ENCODE results near the gene SPO11. TPM values are rescaled to one million over a fixed set of nuclear protein-coding genes. Genes with fewer than 3 reads are reported as not detected.

Gene SPO11
- total and polyA plus RNA-seq, 2 experiments from 2014 or later, result not detected

GRCh38 chr20:57326667-57327455 lies 2.7 kb upstream of the SPO11 start:
- DNase-seq (ENCODE audit: low spot score), result peak; percentile 21
- peak overlapping the region; percentile 74; the same call in 1 of the 2 replicates for H2AFZ ChIP-seq
- ATAC-seq, result peak; percentile 45
- H3K36me3 ChIP-seq (ENCODE audit: insufficient read depth), result no peaks in the 10 kb centered on the region
- no peaks in the 10 kb centered on the region for H3K9me3 Mint-ChIP-seq
- H3K27me3 Mint-ChIP-seq (ENCODE audit: insufficient read depth, low read depth, poor library complexity), result peaks cover 6% of the 10 kb centered on the region
- H3F3A ChIP-seq (replicated peaks; ENCODE audit: low read depth), result peaks cover 4% of the 10 kb centered on the region; the same call in 1 of the 2 replicates
- H3K9me2 ChIP-seq (ENCODE audit: insufficient read depth), result no peaks in the 10 kb centered on the region
- no peak overlapping the region for H3K27ac ChIP-seq (ENCODE audit: low read depth)
- H3K4me1 ChIP-seq (ENCODE audit: insufficient read depth), result peaks cover 10% of the 10 kb centered on the region
- peaks cover 27% of the 10 kb centered on the region for H3K4me1 Mint-ChIP-seq
- no peak for TF ChIP-seq POLR2AphosphoS5 (IDR thresholded peaks at IDR 0.05; ENCODE audit: low read depth)
- TF ChIP-seq ZNF331 (CRISPR knock-in tag; IDR thresholded peaks at IDR 0.05; ENCODE audit: low read depth), result no peak
- no peak for TF ChIP-seq REST (IDR thresholded peaks at IDR 0.05; ENCODE audit: unreplicated experiment)
- TF ChIP-seq ZNF114 (CRISPR knock-in tag; IDR thresholded peaks at IDR 0.05), result no peak
- no peak for TF ChIP-seq STAT1 (IDR thresholded peaks at IDR 0.05; ENCODE audit: unreplicated experiment)
- no peaks in the 10 kb centered on the region; the same call in 2 of the 3 replicates for H3K36me3 Mint-ChIP-seq (ENCODE audit: low read depth)
- H3K79me2 ChIP-seq (replicated peaks; ENCODE audit: insufficient read depth), result no peaks in the 10 kb centered on the region
- H3K27me3 ChIP-seq (ENCODE audit: insufficient read depth), result no peaks in the 10 kb centered on the region
- no peak overlapping the region for H3K4me2 ChIP-seq
- no peak overlapping the region for H3K4me3 ChIP-seq
- H4K20me1 ChIP-seq (replicated peaks; ENCODE audit: insufficient read depth), result no peaks in the 10 kb centered on the region
- no peak overlapping the region for H3K27ac Mint-ChIP-seq
- H3K4me3 Mint-ChIP-seq, result no peak overlapping the region

- H3K4me3 Mint-ChIP-seq, result no peak overlapping the region
- Histone ChIP-seq H2AFZ (no peak overlapping the region), H3K27ac (ENCODE audit: low read depth) (no peak overlapping the region), H3K79me2 (replicated peaks; ENCODE audit: insufficient read depth) (no peaks in the 10 kb centered on the region), H3K4me2 (no peak overlapping the region), H3K4me3 (no peak overlapping the region), H3K4me1 (ENCODE audit: insufficient read depth) (peaks cover 5% of the 10 kb centered on the region), H4K20me1 (replicated peaks; ENCODE audit: insufficient read depth) (no peaks in the 10 kb centered on the region), H3F3A (replicated peaks; ENCODE audit: low read depth) (peaks cover 4% of the 10 kb centered on the region; the same call in 1 of the 2 replicates), H3K27me3 (ENCODE audit: insufficient read depth) (no peaks in the 10 kb centered on the region), H3K36me3 (ENCODE audit: insufficient read depth) (no peaks in the 10 kb centered on the region), H3K9me2 (ENCODE audit: insufficient read depth) (no peaks in the 10 kb centered on the region)
- H3K9me3 Mint-ChIP-seq, result no peaks in the 10 kb centered on the region
- peaks cover 6% of the 10 kb centered on the region for H3K27me3 Mint-ChIP-seq (ENCODE audit: insufficient read depth, low read depth, poor library complexity)
- ATAC-seq (no peak), DNase-seq (ENCODE audit: low spot score) (no peak)
- peaks cover 23% of the 10 kb centered on the region for H3K4me1 Mint-ChIP-seq
- no peak overlapping the region for H3K27ac Mint-ChIP-seq
- no peaks in the 10 kb centered on the region; the same call in 2 of the 3 replicates for H3K36me3 Mint-ChIP-seq (ENCODE audit: low read depth)
- TF ChIP-seq ZNF331 (CRISPR knock-in tag; IDR thresholded peaks at IDR 0.05; ENCODE audit: low read depth) (no peak), JUNB (IDR thresholded peaks at IDR 0.05; ENCODE audit: unreplicated experiment) (no peak), CREB1 (CRISPR knock-in tag; IDR thresholded peaks at IDR 0.05; ENCODE audit: low read depth) (no peak), STAT1 (IDR thresholded peaks at IDR 0.05; ENCODE audit: unreplicated experiment) (no peak), ZNF462 (CRISPR knock-in tag; IDR thresholded peaks at IDR 0.05) (no peak)
Measured at GRCh38 chr20:57327820-57328219, 1.8 kb upstream of the SPO11 start.

All from GM23338 (cell line).